NT2/D1 (cell line): ENCODE data around the gene ADAMTSL1.

ENCODE experiments used
- DNase-seq: peaks from one replicate; pipeline ENCODE4 v3.0.0-alpha.2; 2011; ENCODE audit warnings: low read depth, low spot score
- H3K27me3 ChIP-seq: 2 replicates; pipeline ENCODE4 v1.6.0; 2011; ENCODE audit warnings: mild to moderate bottlenecking; ENCODE audit not compliant: insufficient read length, insufficient read depth
- H3K36me3 ChIP-seq: 2 replicates; pipeline ENCODE4 v1.6.1; 2011; ENCODE audit warnings: mild to moderate bottlenecking, low read length, mixed read lengths; ENCODE audit not compliant: insufficient read depth, insufficient read length
- H3K4me1 ChIP-seq: 2 replicates; pipeline ENCODE4 v1.5.1; 2011; ENCODE audit not compliant: insufficient read depth, insufficient read length
- H3K4me3 ChIP-seq: 2 replicates; pipeline ENCODE4 v1.5.1; 2011; ENCODE audit warnings: low read depth; ENCODE audit not compliant: insufficient read length
- H3K9ac ChIP-seq: 2 replicates; pipeline ENCODE4 v1.6.0; 2011; ENCODE audit warnings: low read depth; ENCODE audit not compliant: insufficient read length
- H3K9me3 ChIP-seq: 2 replicates; pipeline ENCODE4 v1.5.1; 2011; ENCODE audit warnings: mild to moderate bottlenecking, low read length; ENCODE audit not compliant: insufficient read depth
- SUZ12 ChIP-seq: IDR thresholded peaks from 2 replicates; pipeline ENCODE4 v1.6.1; 2011; ENCODE audit not compliant: insufficient read length, insufficient read depth; ENCODE audit errors: extremely low read depth
- YY1 ChIP-seq: IDR thresholded peaks from 2 replicates; pipeline ENCODE4 v1.6.1; 2011; ENCODE audit not compliant: insufficient read length, insufficient read depth
- ZNF274 ChIP-seq: IDR thresholded peaks from 2 replicates; pipeline ENCODE4 v1.6.1; 2011; ENCODE audit warnings: mild to moderate bottlenecking, low read depth, low read length

The ADAMTSL1 gene

DNA sequence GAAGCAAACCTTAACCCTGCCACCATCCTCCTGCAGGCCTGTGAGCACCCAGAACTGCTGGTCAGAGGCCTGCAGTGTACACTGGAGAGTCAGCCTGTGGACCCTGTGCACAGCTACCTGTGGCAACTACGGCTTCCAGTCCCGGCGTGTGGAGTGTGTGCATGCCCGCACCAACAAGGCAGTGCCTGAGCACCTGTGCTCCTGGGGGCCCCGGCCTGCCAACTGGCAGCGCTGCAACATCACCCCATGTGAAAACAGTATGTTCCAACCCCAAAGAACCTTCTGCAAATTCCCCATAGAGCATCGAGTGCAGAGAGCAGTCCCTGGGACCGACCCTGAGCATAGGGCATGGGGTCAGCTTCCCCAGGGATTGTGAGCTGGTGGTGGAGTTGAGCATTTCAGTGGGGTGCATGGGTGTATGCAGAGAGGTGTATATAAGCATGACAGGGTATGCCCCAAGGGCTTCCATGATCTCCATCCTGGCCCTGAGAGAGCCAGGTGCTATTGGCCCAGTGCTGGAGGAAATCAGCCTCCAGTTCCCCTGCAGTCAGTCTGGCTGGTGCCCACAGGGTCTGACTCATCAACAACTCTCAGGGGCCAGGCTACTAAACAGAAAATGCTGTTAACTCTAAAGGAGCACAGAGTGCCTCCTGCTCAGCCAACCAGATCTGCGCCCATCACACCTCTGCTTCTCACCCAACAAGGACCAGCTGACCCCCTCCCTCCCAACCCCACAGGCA is 432.9 kb downstream of the ADAMTSL1 start:
- Histone ChIP-seq H3K9me3 (no peaks in the 10 kb centered on the region; the same call in 1 of the 2 replicates), H3K4me3 (no peak overlapping the region), H3K27me3 (no peaks in the 10 kb centered on the region), H3K36me3 (no peaks in the 10 kb centered on the region), H3K4me1 (peaks cover 21% of the 10 kb centered on the region), H3K9ac (no peak overlapping the region)
- TF ChIP-seq SUZ12 (no peak), ZNF274 (no peak), YY1 (no peak)
- no peak for DNase-seq

DNA sequence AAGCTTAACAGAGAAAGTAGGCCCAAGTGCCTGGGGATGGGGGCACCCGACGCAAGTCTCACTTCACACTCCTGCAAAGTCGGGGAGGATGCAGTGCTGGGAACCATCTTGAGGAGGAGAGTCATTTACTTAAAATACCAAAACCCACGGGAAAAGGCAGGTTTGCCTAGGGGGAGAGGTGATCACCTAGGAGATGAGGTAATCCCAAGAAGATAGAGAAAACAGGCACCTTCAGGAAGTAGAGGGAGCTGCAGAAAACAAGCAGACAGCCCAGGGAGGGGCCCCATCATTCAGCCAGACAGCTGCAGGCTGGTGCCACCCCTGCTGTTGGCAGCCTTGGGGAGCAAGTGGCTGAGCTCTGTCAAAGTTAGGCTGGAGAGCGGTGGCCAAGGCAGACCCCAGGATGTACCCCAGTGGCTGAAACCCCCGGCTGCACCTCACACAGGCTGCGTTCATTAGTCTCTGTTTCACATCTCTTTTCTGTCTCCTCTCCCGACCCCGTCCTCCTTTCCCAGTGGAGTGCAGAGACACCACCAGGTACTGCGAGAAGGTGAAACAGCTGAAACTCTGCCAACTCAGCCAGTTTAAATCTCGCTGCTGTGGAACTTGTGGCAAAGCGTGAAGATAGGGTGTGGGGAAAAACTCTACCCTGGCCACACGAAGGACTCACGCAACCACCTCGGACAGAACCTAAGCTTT is 434.1 kb downstream of the ADAMTSL1 start:
- no peaks in the 10 kb centered on the region for H3K27me3 ChIP-seq
- no peak overlapping the region for H3K9ac ChIP-seq
- TF ChIP-seq SUZ12: no peak
- no peaks in the 10 kb centered on the region for H3K9me3 ChIP-seq
- DNase-seq: no peak
- H3K36me3 ChIP-seq: no peaks in the 10 kb centered on the region
- no peak overlapping the region for H3K4me3 ChIP-seq
- H3K4me1 ChIP-seq: peaks cover 21% of the 10 kb centered on the region

- DNase-seq: no peak
- H3K9ac ChIP-seq: no peak overlapping the region
- TF ChIP-seq SUZ12: no peak
- no peak for TF ChIP-seq YY1
- no peak for TF ChIP-seq ZNF274
- no peaks in the 10 kb centered on the region for H3K36me3 ChIP-seq
- no peaks in the 10 kb centered on the region for H3K27me3 ChIP-seq
- H3K9me3 ChIP-seq: no peaks in the 10 kb centered on the region
- H3K4me1 ChIP-seq: peaks cover 21% of the 10 kb centered on the region
- no peak overlapping the region for H3K4me3 ChIP-seq
These were observed 435.4 kb downstream of the ADAMTSL1 start for GRCh38 chr9:18909140-18910018.

DNA sequence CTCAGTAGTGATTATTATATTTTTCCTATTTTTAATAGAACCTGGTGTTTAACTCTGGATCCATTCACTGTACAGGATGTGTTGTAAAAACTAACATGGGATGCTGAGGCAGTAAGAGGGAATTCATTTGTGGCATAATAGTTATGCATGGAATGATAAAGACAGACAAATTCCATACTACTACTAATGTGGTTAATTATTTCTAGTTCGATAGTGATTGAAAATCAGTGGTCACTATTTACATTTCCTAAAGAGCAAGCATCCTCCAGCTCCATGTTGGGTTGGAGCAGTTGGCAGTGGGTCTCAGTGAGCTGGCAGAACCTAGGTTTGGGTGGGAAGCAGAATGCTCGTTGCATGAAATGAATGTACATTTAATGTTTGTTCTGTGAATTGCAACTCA is 436.5 kb downstream of the ADAMTSL1 start:
- Histone ChIP-seq H3K4me3 (no peak overlapping the region), H3K36me3 (no peaks in the 10 kb centered on the region), H3K9me3 (no peaks in the 10 kb centered on the region), H3K4me1 (peaks cover 21% of the 10 kb centered on the region), H3K9ac (no peak overlapping the region), H3K27me3 (no peaks in the 10 kb centered on the region)
- no peak for TF ChIP-seq ZNF274
- no peak for TF ChIP-seq SUZ12
- no peak for TF ChIP-seq YY1
- DNase-seq: no peak

GRCh38 chr9:18910916-18911315 is 437.0 kb downstream of the ADAMTSL1 start:
- H3K27me3 ChIP-seq: no peaks in the 10 kb centered on the region
- H3K4me3 ChIP-seq: no peak overlapping the region
- no peak overlapping the region for H3K9ac ChIP-seq
- no peak for DNase-seq
- TF ChIP-seq SUZ12 (no peak), YY1 (no peak), ZNF274 (no peak)
- H3K36me3 ChIP-seq: no peaks in the 10 kb centered on the region
- no peaks in the 10 kb centered on the region for H3K9me3 ChIP-seq
- H3K4me1 ChIP-seq: peaks cover 21% of the 10 kb centered on the region

GRCh38 chr9:18911714-18912342 is 437.9 kb downstream of the ADAMTSL1 start:
- Histone ChIP-seq H3K9ac (no peak overlapping the region), H3K4me3 (no peak overlapping the region), H3K4me1 (peaks cover 17% of the 10 kb centered on the region), H3K27me3 (no peaks in the 10 kb centered on the region), H3K9me3 (no peaks in the 10 kb centered on the region), H3K36me3 (no peaks in the 10 kb centered on the region)
- DNase-seq: no peak
- no peak for TF ChIP-seq YY1
- no peak for TF ChIP-seq ZNF274
- no peak for TF ChIP-seq SUZ12
